Right hindlimb (tissue), 1 donor: Measurements from ENCODE around the gene ROR1.
"Not testable (repeated sequence)": the region's sequence is repeated elsewhere in the genome, so short reads cannot be mapped to it uniquely, and the experiment has no call there.

Experiments used
- DNase-seq: peaks from one replicate; pipeline ENCODE4 v3.0.0-alpha.2; 2018

The ROR1 gene

GRCh38 chr1:64195081-64195395, 421.2 kb downstream of the ROR1 start:
- no peak for DNase-seq

- no peak for DNase-seq
These were observed 422.5 kb downstream of the ROR1 start for GRCh38 chr1:64196074-64196870.

- no peak for DNase-seq
These were observed 423.3 kb downstream of the ROR1 start for GRCh38 chr1:64197076-64197475.

DNA sequence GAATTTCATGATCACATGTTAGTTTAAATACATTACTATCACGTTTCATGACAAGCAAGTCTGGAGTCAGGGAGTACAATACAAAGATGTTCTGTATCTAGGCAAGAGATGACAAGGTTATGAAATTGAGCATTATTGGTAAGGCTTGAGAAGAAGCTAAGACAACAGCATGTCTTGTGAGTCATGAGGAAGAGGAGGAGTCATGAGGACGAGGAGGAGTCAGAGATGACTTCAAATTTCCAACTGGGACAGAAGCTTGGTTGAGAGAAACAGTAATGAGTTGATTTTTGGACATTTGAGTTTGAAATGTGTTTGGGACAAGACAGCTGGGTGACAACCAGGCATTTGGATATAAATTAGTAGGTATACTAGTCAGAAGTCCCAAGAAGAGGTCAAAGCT, 425.3 kb downstream of the ROR1 start:
- no peak for DNase-seq

DNA sequence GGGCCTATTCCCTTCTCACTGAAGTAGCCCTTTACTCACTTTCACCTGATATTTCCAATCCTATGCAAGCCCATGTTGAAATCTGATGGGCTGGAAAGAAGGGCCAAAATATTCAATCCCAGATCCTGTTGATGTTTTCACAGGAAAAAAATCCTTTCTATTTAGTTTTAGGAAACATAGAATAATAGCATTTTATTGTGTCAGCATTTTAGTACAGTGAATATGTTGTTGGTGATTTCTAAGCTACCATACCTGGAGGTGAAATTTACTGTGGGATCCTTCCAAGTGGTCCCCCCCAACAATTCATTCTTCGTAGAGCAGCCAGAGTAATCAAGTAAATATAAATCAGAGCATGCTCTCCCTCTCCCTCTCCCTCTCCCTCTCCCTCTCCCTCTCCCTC, 426.2 kb downstream of the ROR1 start:
- no peak for DNase-seq

DNA sequence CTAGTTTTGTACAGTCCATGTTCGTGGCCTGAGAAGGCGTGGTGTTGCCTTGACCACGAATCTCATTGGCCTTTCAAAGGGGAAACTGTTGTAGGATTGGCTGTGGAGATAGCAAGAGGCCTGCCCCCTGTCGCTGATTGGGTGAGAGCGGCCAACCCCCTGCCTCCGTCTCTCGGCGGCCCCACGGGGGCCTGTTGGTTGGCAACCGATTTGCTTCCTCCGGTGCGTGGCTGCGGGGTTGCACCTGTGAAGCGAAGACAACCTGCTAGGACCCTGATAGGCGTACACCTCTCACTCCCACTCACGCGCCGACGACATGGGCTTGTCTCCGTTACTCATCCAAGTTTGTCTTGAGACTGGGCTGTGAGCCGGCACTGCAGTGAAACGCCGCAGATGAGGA, 429.6 kb downstream of the ROR1 start, which contains the start of gene UBE2U:
Gene UBE2U, plus strand, starts transcription at position 204 of the 400 bp plus-strand sequence. CDS start 428 bp downstream, outside the sequence.
- no peak for DNase-seq

GRCh38 chr1:64209221-64209620, 435.4 kb downstream of the ROR1 start:
- no peak for DNase-seq

- no peak for DNase-seq
These were observed 438.2 kb downstream of the ROR1 start for GRCh38 chr1:64212031-64212430.

GRCh38 chr1:64215576-64215975, 441.8 kb downstream of the ROR1 start:
- no peak for DNase-seq

DNA sequence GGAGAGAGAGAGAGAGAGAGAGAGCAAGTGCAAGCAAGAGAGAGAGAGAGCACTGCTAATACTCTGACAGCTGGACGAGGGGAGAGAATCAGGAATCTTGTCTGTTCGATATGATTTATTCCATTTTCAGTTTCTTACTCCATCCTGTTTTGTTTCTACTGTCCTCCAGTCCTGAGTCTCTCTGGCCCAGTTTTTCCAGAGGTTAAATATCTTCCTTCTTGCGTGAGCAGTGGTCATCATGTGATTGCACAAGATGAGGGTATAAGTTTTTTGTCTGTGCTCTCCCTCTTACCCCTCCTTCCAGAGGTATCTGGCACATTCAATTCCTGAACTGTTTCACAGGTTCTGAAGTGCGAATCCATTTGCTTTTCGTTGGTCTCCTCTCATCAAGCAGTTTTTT, 446.4 kb downstream of the ROR1 start:
- DNase-seq: no peak

DNA sequence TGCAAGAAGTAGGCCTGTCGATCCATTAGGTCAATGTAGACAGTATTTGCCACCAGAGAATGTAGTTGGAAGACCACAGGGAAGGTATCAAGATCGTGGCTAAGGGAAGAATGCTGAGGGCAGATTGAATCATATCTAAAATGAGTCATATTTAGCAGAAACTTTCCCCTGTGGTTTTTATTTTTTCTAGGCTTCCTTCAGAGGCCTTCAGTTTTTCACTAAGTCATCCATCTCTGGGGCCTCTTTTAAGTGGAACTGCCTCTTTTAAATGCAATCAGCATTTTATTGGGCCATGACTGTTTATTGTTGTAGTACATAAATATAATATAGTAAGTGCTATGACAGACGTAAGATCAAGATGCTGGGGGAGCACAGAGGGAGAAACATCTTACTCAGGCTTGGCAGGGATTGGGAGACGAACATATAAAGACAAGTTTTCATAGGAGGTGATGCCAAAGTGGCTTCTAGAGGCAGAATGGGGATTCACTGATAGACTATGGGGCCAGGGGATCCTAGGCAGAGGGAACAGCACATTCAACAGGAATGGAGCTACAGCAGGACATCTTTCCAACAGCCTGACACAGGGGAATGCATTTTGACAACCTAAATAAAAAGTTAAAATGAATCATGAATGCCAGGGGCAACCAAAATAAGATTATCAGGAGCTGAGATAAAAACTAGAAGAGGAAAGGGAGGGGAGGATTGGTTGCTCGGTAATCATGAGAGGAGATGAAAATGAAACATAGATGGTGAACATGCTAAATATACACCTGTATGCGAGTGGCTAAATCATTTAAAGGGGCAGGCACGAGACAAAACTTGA, 449.7 kb downstream of the ROR1 start:
- DNase-seq: no peak

- DNase-seq: not testable (repeated sequence)
These were observed 450.4 kb downstream of the ROR1 start for GRCh38 chr1:64224236-64224635.

GRCh38 chr1:64228167-64228957, 454.5 kb downstream of the ROR1 start:
- no peak for DNase-seq

DNA sequence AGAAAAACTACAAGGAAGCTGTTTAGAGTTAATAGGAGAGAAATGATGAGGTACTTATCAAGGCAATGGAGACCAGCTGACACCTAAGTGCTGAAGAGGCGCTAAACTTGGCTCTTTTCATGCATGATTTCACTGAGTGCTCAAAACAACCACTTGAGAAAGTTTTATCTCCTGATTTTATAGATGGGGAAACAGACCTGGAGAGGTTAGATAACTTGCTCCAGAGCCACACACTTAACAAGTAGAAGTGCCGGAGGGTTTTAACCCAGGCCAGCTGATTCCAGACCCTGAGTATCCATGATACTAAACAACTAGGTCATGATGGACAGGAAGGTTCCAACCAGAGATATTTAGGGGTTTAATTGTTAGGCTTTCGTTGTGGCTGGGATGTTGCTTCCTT, 455.5 kb downstream of the ROR1 start:
- DNase-seq: no peak
